Measurements from ENCODE around the gene ADAMTSL3.

The ADAMTSL3 gene

GRCh38 chr15:83695901-83696425 is 42.0 kb downstream of the ADAMTSL3 start:
- no peak for TF ChIP-seq EZH2phosphoT487 (IDR thresholded peaks at IDR 0.05; ENCODE audit: borderline replicate concordance)
- TF ChIP-seq, protein P1, sequence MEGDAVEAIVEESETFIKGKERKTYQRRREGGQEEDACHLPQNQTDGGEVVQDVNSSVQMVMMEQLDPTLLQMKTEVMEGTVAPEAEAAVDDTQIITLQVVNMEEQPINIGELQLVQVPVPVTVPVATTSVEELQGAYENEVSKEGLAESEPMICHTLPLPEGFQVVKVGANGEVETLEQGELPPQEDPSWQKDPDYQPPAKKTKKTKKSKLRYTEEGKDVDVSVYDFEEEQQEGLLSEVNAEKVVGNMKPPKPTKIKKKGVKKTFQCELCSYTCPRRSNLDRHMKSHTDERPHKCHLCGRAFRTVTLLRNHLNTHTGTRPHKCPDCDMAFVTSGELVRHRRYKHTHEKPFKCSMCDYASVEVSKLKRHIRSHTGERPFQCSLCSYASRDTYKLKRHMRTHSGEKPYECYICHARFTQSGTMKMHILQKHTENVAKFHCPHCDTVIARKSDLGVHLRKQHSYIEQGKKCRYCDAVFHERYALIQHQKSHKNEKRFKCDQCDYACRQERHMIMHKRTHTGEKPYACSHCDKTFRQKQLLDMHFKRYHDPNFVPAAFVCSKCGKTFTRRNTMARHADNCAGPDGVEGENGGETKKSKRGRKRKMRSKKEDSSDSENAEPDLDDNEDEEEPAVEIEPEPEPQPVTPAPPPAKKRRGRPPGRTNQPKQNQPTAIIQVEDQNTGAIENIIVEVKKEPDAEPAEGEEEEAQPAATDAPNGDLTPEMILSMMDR (conservative IDR thresholded peaks at IDR 0.05; ENCODE audit: low read length): no peak
- Histone ChIP-seq H3K79me2 (ENCODE audit: insufficient read depth, low read length) (no peaks in the 10 kb centered on the region), H3K9ac (ENCODE audit: low read depth, low read length, poor library complexity, severe bottlenecking) (no peak overlapping the region), H3F3A (ENCODE audit: low read depth) (no peaks in the 10 kb centered on the region), H4K20me1 (ENCODE audit: insufficient read depth, low read length, poor library complexity, severe bottlenecking) (no peaks in the 10 kb centered on the region), H3K4me1 (ENCODE audit: insufficient read depth, low read length, poor library complexity, severe bottlenecking) (no peaks in the 10 kb centered on the region), H3K9me2 (replicated peaks; ENCODE audit: low read depth, low read length) (no peaks in the 10 kb centered on the region), H3K9me3 (ENCODE audit: insufficient read depth, low read depth, low read length) (no peaks in the 10 kb centered on the region), H3K36me3 (ENCODE audit: insufficient read depth, low read length) (no peaks in the 10 kb centered on the region), H2AFZ (ENCODE audit: low read length) (no peak overlapping the region), H3K27me3 (ENCODE audit: insufficient read depth, low read length, poor library complexity, severe bottlenecking) (no peaks in the 10 kb centered on the region), H3K4me3 (ENCODE audit: low read length, poor library complexity, severe bottlenecking) (no peak overlapping the region), H3K4me2 (ENCODE audit: low read depth, low read length, poor library complexity, severe bottlenecking) (no peak overlapping the region)

DNA sequence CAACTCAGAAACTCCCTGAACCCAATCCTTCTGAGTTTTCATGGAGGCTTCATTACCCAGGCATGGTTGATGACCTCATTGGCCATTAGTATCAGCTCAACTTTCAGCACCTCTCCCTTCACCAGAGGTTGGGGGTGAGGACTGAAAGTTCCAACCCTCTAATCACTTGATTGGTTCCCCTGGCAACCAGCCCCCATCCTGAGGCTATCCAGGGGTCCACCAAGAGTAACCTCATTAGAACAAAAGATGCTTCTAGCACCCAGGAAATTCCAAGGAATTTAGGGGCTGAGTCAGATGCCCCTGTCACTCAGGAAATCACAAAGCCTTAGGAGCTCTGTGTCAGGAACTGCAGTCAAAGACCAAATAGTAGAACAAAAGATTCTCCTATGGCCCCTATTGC is 43.8 kb downstream of the ADAMTSL3 start:
- H3K9me2 ChIP-seq (replicated peaks; ENCODE audit: low read depth, low read length): no peaks in the 10 kb centered on the region
- no peaks in the 10 kb centered on the region for H3K4me1 ChIP-seq (ENCODE audit: insufficient read depth, low read length, poor library complexity, severe bottlenecking)
- no peak overlapping the region for H3K9ac ChIP-seq (ENCODE audit: low read depth, low read length, poor library complexity, severe bottlenecking)
- H3K27me3 ChIP-seq (ENCODE audit: insufficient read depth, low read length, poor library complexity, severe bottlenecking): no peaks in the 10 kb centered on the region
- H3F3A ChIP-seq (ENCODE audit: low read depth): no peaks in the 10 kb centered on the region
- H4K20me1 ChIP-seq (ENCODE audit: insufficient read depth, low read length, poor library complexity, severe bottlenecking): no peaks in the 10 kb centered on the region
- no peak overlapping the region for H3K4me3 ChIP-seq (ENCODE audit: low read length, poor library complexity, severe bottlenecking)
- H3K79me2 ChIP-seq (ENCODE audit: insufficient read depth, low read length): no peaks in the 10 kb centered on the region
- TF ChIP-seq EZH2phosphoT487 (IDR thresholded peaks at IDR 0.05; ENCODE audit: borderline replicate concordance): no peak
- TF ChIP-seq, protein P1 (conservative IDR thresholded peaks at IDR 0.05; ENCODE audit: low read length): no peak
- no peak overlapping the region for H3K4me2 ChIP-seq (ENCODE audit: low read depth, low read length, poor library complexity, severe bottlenecking)
- H3K9me3 ChIP-seq (ENCODE audit: insufficient read depth, low read depth, low read length): no peaks in the 10 kb centered on the region
- no peak overlapping the region for H2AFZ ChIP-seq (ENCODE audit: low read length)
- H3K36me3 ChIP-seq (ENCODE audit: insufficient read depth, low read length): no peaks in the 10 kb centered on the region

- no peaks in the 10 kb centered on the region for H3K79me2 ChIP-seq (ENCODE audit: insufficient read depth, low read length)
- no peak overlapping the region for H3K4me2 ChIP-seq (ENCODE audit: low read depth, low read length, poor library complexity, severe bottlenecking)
- H3K9ac ChIP-seq (ENCODE audit: low read depth, low read length, poor library complexity, severe bottlenecking): no peak overlapping the region
- no peaks in the 10 kb centered on the region for H3F3A ChIP-seq (ENCODE audit: low read depth)
- H3K4me1 ChIP-seq (ENCODE audit: insufficient read depth, low read length, poor library complexity, severe bottlenecking): no peaks in the 10 kb centered on the region
- H3K4me3 ChIP-seq (ENCODE audit: low read length, poor library complexity, severe bottlenecking): no peak overlapping the region
- H3K9me2 ChIP-seq (replicated peaks; ENCODE audit: low read depth, low read length): no peaks in the 10 kb centered on the region
- no peaks in the 10 kb centered on the region for H3K27me3 ChIP-seq (ENCODE audit: insufficient read depth, low read length, poor library complexity, severe bottlenecking)
- H2AFZ ChIP-seq (ENCODE audit: low read length): no peak overlapping the region
- H4K20me1 ChIP-seq (ENCODE audit: insufficient read depth, low read length, poor library complexity, severe bottlenecking): no peaks in the 10 kb centered on the region
- H3K36me3 ChIP-seq (ENCODE audit: insufficient read depth, low read length): no peaks in the 10 kb centered on the region
- TF ChIP-seq, protein P1 (conservative IDR thresholded peaks at IDR 0.05; ENCODE audit: low read length): no peak
- TF ChIP-seq EZH2phosphoT487 (IDR thresholded peaks at IDR 0.05; ENCODE audit: borderline replicate concordance): no peak
- H3K9me3 ChIP-seq (ENCODE audit: insufficient read depth, low read depth, low read length): no peaks in the 10 kb centered on the region
Observed at GRCh38 chr15:83698294-83698693, 44.4 kb downstream of the ADAMTSL3 start.
